Measurements from ENCODE around the gene FGF14.

Gene FGF14

DNA sequence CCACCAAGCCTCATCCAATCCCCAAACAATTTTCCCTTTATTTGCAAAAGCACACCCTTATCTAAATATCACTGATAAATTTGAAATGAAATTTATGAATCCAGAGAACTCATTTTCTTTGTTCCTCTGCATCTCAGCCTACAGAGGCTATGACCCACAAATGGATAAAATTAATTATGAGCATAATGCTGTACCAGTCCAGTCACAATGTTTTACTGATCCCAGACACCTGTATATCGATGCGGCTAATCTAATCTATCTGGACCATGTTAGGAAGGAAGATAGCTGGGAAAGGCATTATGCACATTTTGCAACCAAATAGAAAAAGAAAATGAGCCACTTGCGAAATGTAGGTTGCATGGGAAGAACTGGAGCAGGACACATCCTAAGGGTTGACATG is 150.0 kb downstream of the FGF14 start:
- H2AFZ ChIP-seq (ENCODE audit: insufficient read depth, low read length, poor library complexity) = no peak overlapping the region
- H3K4me3 ChIP-seq (ENCODE audit: low read depth, low read length) = no peak overlapping the region
- H3K4me1 ChIP-seq (ENCODE audit: control insufficient read depth in 1 of 2, insufficient read depth in 2 of 2, low read length in 2 of 2) = no peaks in the 10 kb centered on the region
- no peak overlapping the region for H3K14ac ChIP-seq (ENCODE audit: low read length)
- no peak overlapping the region for H4K8ac ChIP-seq (ENCODE audit: low read depth, low read length)
- no peak overlapping the region for H3K9ac ChIP-seq (ENCODE audit: low read length)
- no peak overlapping the region for H4K12ac ChIP-seq (ENCODE audit: low read depth, low read length)
- H3K9me3 ChIP-seq (ENCODE audit: insufficient read depth, low read depth, low read length) = no peaks in the 10 kb centered on the region
- no peak overlapping the region for H3K4me2 ChIP-seq (ENCODE audit: low read length)
- no peak overlapping the region for H3K18ac ChIP-seq (ENCODE audit: low read length)
- no peaks in the 10 kb centered on the region for H3K79me2 ChIP-seq (ENCODE audit: control insufficient read depth, insufficient read depth, low read length, poor library complexity)
- H3K23ac ChIP-seq (ENCODE audit: low read length) = no peak overlapping the region
- no peak overlapping the region for H2BK5ac ChIP-seq (ENCODE audit: low read depth, low read length, poor library complexity)
- WGBS (ENCODE audit: extremely low coverage, insufficient coverage, insufficient read length) = no CpG with 5 or more reads among the region's 3 CpGs
- H2AK5ac ChIP-seq (ENCODE audit: low read length) = no peak overlapping the region
- DNase-seq = no peak
- no peak overlapping the region for H3K27ac ChIP-seq (ENCODE audit: low read depth, low read length)
- no peaks in the 10 kb centered on the region for H3K27me3 ChIP-seq (ENCODE audit: insufficient read depth, low read length)
- H2BK120ac ChIP-seq (ENCODE audit: insufficient read depth, low read length, poor library complexity) = no peak overlapping the region
- H3K4ac ChIP-seq (ENCODE audit: low read depth, low read length) = no peak overlapping the region
- no peaks in the 10 kb centered on the region for H3K79me1 ChIP-seq (ENCODE audit: low read length)
- no peak overlapping the region for H4K91ac ChIP-seq (ENCODE audit: low read depth, low read length)
- no peak overlapping the region for H2BK12ac ChIP-seq (ENCODE audit: low read length)
- no peaks in the 10 kb centered on the region for H3K36me3 ChIP-seq (ENCODE audit: control insufficient read depth in 1 of 2, insufficient read depth in 2 of 2, low read length in 2 of 2)

GRCh38 chr13:102250448-102250847 is 151.4 kb downstream of the FGF14 start:
- Histone ChIP-seq H3K4me1 (ENCODE audit: control insufficient read depth in 1 of 2, insufficient read depth in 2 of 2, low read length in 2 of 2) (no peaks in the 10 kb centered on the region), H3K4ac (ENCODE audit: low read depth, low read length) (no peak overlapping the region), H3K36me3 (ENCODE audit: control insufficient read depth in 1 of 2, insufficient read depth in 2 of 2, low read length in 2 of 2) (no peaks in the 10 kb centered on the region), H2AK5ac (ENCODE audit: low read length) (no peak overlapping the region), H3K18ac (ENCODE audit: low read length) (no peak overlapping the region), H4K8ac (ENCODE audit: low read depth, low read length) (no peak overlapping the region), H3K79me2 (ENCODE audit: control insufficient read depth, insufficient read depth, low read length, poor library complexity) (no peaks in the 10 kb centered on the region), H3K79me1 (ENCODE audit: low read length) (no peaks in the 10 kb centered on the region), H3K23ac (ENCODE audit: low read length) (no peak overlapping the region), H3K4me2 (ENCODE audit: low read length) (no peak overlapping the region), H2BK120ac (ENCODE audit: insufficient read depth, low read length, poor library complexity) (no peak overlapping the region), H2BK12ac (ENCODE audit: low read length) (no peak overlapping the region), H3K14ac (ENCODE audit: low read length) (no peak overlapping the region), H2AFZ (ENCODE audit: insufficient read depth, low read length, poor library complexity) (no peak overlapping the region), H3K27ac (ENCODE audit: low read depth, low read length) (no peak overlapping the region), H3K9me3 (ENCODE audit: insufficient read depth, low read depth, low read length) (no peaks in the 10 kb centered on the region), H3K4me3 (ENCODE audit: low read depth, low read length) (no peak overlapping the region), H4K91ac (ENCODE audit: low read depth, low read length) (no peak overlapping the region), H3K9ac (ENCODE audit: low read length) (no peak overlapping the region), H4K12ac (ENCODE audit: low read depth, low read length) (no peak overlapping the region), H2BK5ac (ENCODE audit: low read depth, low read length, poor library complexity) (no peak overlapping the region), H3K27me3 (ENCODE audit: insufficient read depth, low read length) (no peaks in the 10 kb centered on the region)
- no peak for DNase-seq
- no CpG with 5 or more reads among the region's 2 CpGs for WGBS (ENCODE audit: extremely low coverage, insufficient coverage, insufficient read length)

DNA sequence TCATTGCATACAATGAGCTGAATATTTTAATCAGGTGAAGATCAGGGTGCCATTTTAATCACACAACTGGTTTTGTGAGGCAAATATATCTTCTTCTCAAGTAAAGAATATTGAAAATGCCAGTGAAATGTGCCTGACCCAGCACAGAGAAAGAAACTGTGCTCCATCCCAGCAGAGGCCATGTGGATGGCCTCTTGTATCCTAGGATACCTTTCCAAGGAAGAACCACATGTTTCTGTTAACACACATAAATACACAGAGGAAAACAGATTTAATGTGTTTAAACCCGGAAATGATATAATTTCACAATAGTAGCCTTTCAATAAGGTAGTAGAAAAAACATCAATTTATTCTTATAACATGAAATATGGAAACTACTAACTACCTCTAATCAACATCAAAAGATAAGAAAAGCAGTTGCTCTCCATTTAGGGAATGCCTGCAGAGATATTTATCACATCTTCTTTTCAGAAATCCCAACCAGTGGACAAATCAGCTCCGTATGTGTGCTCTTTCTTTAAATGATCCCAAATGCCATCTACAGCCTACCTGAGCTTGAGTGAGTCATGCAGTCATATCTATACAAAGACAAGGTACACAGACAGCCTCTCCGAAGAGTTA is 157.1 kb downstream of the FGF14 start:
- no peak overlapping the region for H4K91ac ChIP-seq (ENCODE audit: low read depth, low read length)
- no peaks in the 10 kb centered on the region for H3K36me3 ChIP-seq (ENCODE audit: control insufficient read depth in 1 of 2, insufficient read depth in 2 of 2, low read length in 2 of 2)
- H3K4me3 ChIP-seq (ENCODE audit: low read depth, low read length) = no peak overlapping the region
- no peaks in the 10 kb centered on the region for H3K79me2 ChIP-seq (ENCODE audit: control insufficient read depth, insufficient read depth, low read length, poor library complexity)
- WGBS (ENCODE audit: extremely low coverage, insufficient coverage, insufficient read length) = no CpG with 5 or more reads among the region's 3 CpGs
- H3K14ac ChIP-seq (ENCODE audit: low read length) = no peak overlapping the region
- no peak overlapping the region for H3K9ac ChIP-seq (ENCODE audit: low read length)
- no peak for DNase-seq
- H3K4me1 ChIP-seq (ENCODE audit: control insufficient read depth in 1 of 2, insufficient read depth in 2 of 2, low read length in 2 of 2) = no peaks in the 10 kb centered on the region
- H2BK12ac ChIP-seq (ENCODE audit: low read length) = no peak overlapping the region
- H2AFZ ChIP-seq (ENCODE audit: insufficient read depth, low read length, poor library complexity) = no peak overlapping the region
- no peak overlapping the region for H3K18ac ChIP-seq (ENCODE audit: low read length)
- H4K8ac ChIP-seq (ENCODE audit: low read depth, low read length) = no peak overlapping the region
- no peak overlapping the region for H3K4me2 ChIP-seq (ENCODE audit: low read length)
- no peak overlapping the region for H3K27ac ChIP-seq (ENCODE audit: low read depth, low read length)
- H3K23ac ChIP-seq (ENCODE audit: low read length) = no peak overlapping the region
- H3K9me3 ChIP-seq (ENCODE audit: insufficient read depth, low read depth, low read length) = no peaks in the 10 kb centered on the region
- H2BK5ac ChIP-seq (ENCODE audit: low read depth, low read length, poor library complexity) = no peak overlapping the region
- no peak overlapping the region for H3K4ac ChIP-seq (ENCODE audit: low read depth, low read length)
- no peaks in the 10 kb centered on the region for H3K27me3 ChIP-seq (ENCODE audit: insufficient read depth, low read length)
- H4K12ac ChIP-seq (ENCODE audit: low read depth, low read length) = no peak overlapping the region
- H3K79me1 ChIP-seq (ENCODE audit: low read length) = no peaks in the 10 kb centered on the region
- no peak overlapping the region for H2BK120ac ChIP-seq (ENCODE audit: insufficient read depth, low read length, poor library complexity)
- no peak overlapping the region for H2AK5ac ChIP-seq (ENCODE audit: low read length)

DNA sequence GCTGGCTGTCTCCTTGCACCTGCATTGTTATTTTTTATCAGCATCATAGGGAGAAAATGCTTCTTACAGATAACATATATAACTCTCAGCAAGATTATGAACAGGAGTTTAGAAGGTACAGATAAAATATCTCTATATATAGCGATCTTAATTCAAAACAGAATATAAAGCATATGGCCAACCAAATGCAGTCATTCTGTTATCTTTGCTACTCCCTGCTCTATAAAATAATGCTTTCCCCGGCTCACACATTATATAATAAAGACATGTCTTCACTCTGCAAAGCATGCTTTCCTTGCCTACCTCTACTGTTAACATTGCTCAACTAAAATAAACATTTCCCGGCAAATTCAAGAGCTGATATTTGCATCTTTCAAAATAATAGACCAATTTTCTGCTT is 161.7 kb downstream of the FGF14 start:
- Histone ChIP-seq H4K91ac (ENCODE audit: low read depth, low read length) (no peak overlapping the region), H3K14ac (ENCODE audit: low read length) (no peak overlapping the region), H3K79me1 (ENCODE audit: low read length) (no peaks in the 10 kb centered on the region), H2BK120ac (ENCODE audit: insufficient read depth, low read length, poor library complexity) (no peak overlapping the region), H3K23ac (ENCODE audit: low read length) (no peak overlapping the region), H4K8ac (ENCODE audit: low read depth, low read length) (no peak overlapping the region), H2AFZ (ENCODE audit: insufficient read depth, low read length, poor library complexity) (no peak overlapping the region), H3K27ac (ENCODE audit: low read depth, low read length) (no peak overlapping the region), H3K27me3 (ENCODE audit: insufficient read depth, low read length) (no peaks in the 10 kb centered on the region), H3K9ac (ENCODE audit: low read length) (no peak overlapping the region), H3K9me3 (ENCODE audit: insufficient read depth, low read depth, low read length) (no peaks in the 10 kb centered on the region), H4K12ac (ENCODE audit: low read depth, low read length) (no peak overlapping the region), H3K36me3 (ENCODE audit: control insufficient read depth in 1 of 2, insufficient read depth in 2 of 2, low read length in 2 of 2) (no peaks in the 10 kb centered on the region), H3K79me2 (ENCODE audit: control insufficient read depth, insufficient read depth, low read length, poor library complexity) (no peaks in the 10 kb centered on the region), H2AK5ac (ENCODE audit: low read length) (no peak overlapping the region), H2BK5ac (ENCODE audit: low read depth, low read length, poor library complexity) (no peak overlapping the region), H3K4me2 (ENCODE audit: low read length) (no peak overlapping the region), H3K18ac (ENCODE audit: low read length) (no peak overlapping the region), H3K4me1 (ENCODE audit: control insufficient read depth in 1 of 2, insufficient read depth in 2 of 2, low read length in 2 of 2) (peaks cover 0 to 1% of the 10 kb centered on the region in 2 experiments), H3K4ac (ENCODE audit: low read depth, low read length) (no peak overlapping the region), H3K4me3 (ENCODE audit: low read depth, low read length) (no peak overlapping the region), H2BK12ac (ENCODE audit: low read length) (no peak overlapping the region)
- no peak for DNase-seq
- WGBS (ENCODE audit: extremely low coverage, insufficient coverage, insufficient read length) = no CpG with 5 or more reads among the region's 3 CpGs
